A673 (cell line): ENCODE measurements around the gene PLB1. TPM values are rescaled to one million over a fixed set of nuclear protein-coding genes. Genes with fewer than 3 reads are reported as not detected.
A peak's percentile ranks its signal among the peaks of the same experiment; 100 is the strongest.

Experiments used
- BruUV-seq: library from RNA; stranded (reverse); fragments of 400-500 nt; replicated peaks from 2 replicates; lab custom pipeline; 2021; lab: Mats Ljungman, UMichigan
- CTCF ChIA-PET: fragments of 300-600 bp; sonication (Branson Sonifier 250); formaldehyde crosslinking; loops from one replicate; lab custom pipeline; 2022; ENCODE audit warnings: antibody characterized with exemption; lab: Charles Lee
- POLR2A ChIA-PET: fragments of 300-600 bp; sonication (Branson Sonifier 250); formaldehyde crosslinking; loops from one replicate; lab custom pipeline; 2022; ENCODE audit warnings: antibody characterized with exemption; ENCODE audit not compliant: low non-redundant PET; lab: Charles Lee
- DNase-seq: peaks from one replicate; pipeline ENCODE4 v3.0.0-alpha.2; 2015; ENCODE audit warnings: low spot score
- H3K27ac ChIP-seq: fragments of 200-600 bp; sonication (generic); 2 replicates; pipeline ENCODE4 v1.5.1; 2016; ENCODE audit warnings: mixed run types, low read depth, mild to moderate bottlenecking, mixed read lengths, antibody characterized with exemption, low read length; ENCODE audit not compliant: poor library complexity, severe bottlenecking
- H3K27me3 ChIP-seq: fragments of 200-600 bp; sonication (generic); replicated peaks from 2 replicates; pipeline ENCODE4 v1.6.1; 2017; ENCODE audit warnings: mixed run types, low read depth, mild to moderate bottlenecking, mixed read lengths, antibody characterized with exemption, low read length; ENCODE audit not compliant: insufficient read depth, poor library complexity
- H3K36me3 ChIP-seq: fragments of 200-600 bp; sonication (generic); 2 replicates; pipeline ENCODE4 v1.6.1; 2016; ENCODE audit warnings: mixed run types, mild to moderate bottlenecking, mixed read lengths, antibody characterized with exemption, low read length; ENCODE audit not compliant: insufficient read depth, poor library complexity, severe bottlenecking
- H3K4me1 ChIP-seq: fragments of 200-600 bp; sonication (generic); 2 replicates; pipeline ENCODE4 v1.6.1; 2017; ENCODE audit warnings: mixed run types, mild to moderate bottlenecking, mixed read lengths, antibody characterized with exemption, low read length; ENCODE audit not compliant: insufficient read depth, poor library complexity, severe bottlenecking
- H3K4me3 ChIP-seq: fragments of 200-600 bp; sonication (generic); 2 replicates; pipeline ENCODE4 v1.5.1; 2016; ENCODE audit warnings: low read depth, mixed run types, mild to moderate bottlenecking, mixed read lengths, low read length; ENCODE audit not compliant: poor library complexity, severe bottlenecking
- H3K9me3 ChIP-seq: fragments of 200-600 bp; sonication (generic); 2 replicates; pipeline ENCODE4 v1.6.1; 2016; ENCODE audit warnings: mixed run types, low read depth, mild to moderate bottlenecking, mixed read lengths, antibody characterized with exemption, low read length; ENCODE audit not compliant: poor library complexity, severe bottlenecking
- EZH2 ChIP-seq: fragments of 200-600 bp; sonication (generic); IDR thresholded peaks from 2 replicates; pipeline ENCODE4 v1.6.1; 2017; ENCODE audit warnings: borderline replicate concordance, low read depth, mild to moderate bottlenecking, mixed read lengths, antibody characterized with exemption, low read length; ENCODE audit not compliant: poor library complexity, severe bottlenecking
- intact Hi-C: fragments of 100-400 bp; cut with micrococcal nuclease; formaldehyde crosslinking; loops from one replicate; pipeline ENCODE4 v1.10.0; 2022; ENCODE audit not compliant: unreplicated experiment
- total RNA-seq: library from RNA; stranded (reverse); gene quantifications from 2 replicates; pipeline ENCODE4 v1.2.3, GENCODE V29; 2021
- TF ChIP-seq, protein P1 (sequence below): fragments of 300-800, 200-600 bp; sonication (generic); conservative IDR thresholded peaks from 2 replicates; pipeline ENCODE4 v1.5.1; 2017; ENCODE audit warnings: low read depth, mild to moderate bottlenecking, antibody characterized with exemption, low read length, moderate library complexity, mixed read lengths

Gene PLB1
- total RNA-seq, 1 experiment from 2014 or later = 0.39 TPM

DNA sequence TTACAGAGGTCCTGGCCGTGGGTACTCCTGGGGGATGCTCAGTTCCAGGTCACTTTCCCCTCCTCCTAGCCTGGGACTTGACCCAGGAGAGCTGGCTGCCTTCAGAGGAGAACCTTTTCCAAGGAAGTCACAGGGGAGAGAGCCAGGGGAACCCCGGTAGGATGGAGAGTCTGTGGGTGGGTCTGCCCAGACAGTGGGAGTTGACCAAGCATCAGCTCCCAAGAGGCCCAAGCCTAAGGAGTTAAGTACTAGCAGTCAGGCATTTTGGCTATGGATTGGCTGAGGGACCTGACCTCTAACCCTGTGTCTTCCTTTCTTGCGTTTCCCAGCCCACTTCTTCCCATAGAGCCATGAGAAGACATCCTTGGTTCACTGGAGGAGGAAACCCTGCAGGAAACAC, 48.8 kb upstream of the PLB1 start:
- intact Hi-C loops = no loop called here
- no peaks in the 10 kb centered on the region for H3K36me3 ChIP-seq
- no peaks in the 10 kb centered on the region for H3K4me1 ChIP-seq
- H3K4me3 ChIP-seq = no peak overlapping the region
- ChIA-PET CTCF (no interaction called here), POLR2A (no interaction called here)
- H3K27ac ChIP-seq = no peak overlapping the region
- no peaks in the 10 kb centered on the region for H3K9me3 ChIP-seq
- no peak for DNase-seq
- no peaks in the 10 kb centered on the region for H3K27me3 ChIP-seq
- BruUV-seq = no TSS peak
- no peak for TF ChIP-seq EZH2
- TF ChIP-seq, protein P1, sequence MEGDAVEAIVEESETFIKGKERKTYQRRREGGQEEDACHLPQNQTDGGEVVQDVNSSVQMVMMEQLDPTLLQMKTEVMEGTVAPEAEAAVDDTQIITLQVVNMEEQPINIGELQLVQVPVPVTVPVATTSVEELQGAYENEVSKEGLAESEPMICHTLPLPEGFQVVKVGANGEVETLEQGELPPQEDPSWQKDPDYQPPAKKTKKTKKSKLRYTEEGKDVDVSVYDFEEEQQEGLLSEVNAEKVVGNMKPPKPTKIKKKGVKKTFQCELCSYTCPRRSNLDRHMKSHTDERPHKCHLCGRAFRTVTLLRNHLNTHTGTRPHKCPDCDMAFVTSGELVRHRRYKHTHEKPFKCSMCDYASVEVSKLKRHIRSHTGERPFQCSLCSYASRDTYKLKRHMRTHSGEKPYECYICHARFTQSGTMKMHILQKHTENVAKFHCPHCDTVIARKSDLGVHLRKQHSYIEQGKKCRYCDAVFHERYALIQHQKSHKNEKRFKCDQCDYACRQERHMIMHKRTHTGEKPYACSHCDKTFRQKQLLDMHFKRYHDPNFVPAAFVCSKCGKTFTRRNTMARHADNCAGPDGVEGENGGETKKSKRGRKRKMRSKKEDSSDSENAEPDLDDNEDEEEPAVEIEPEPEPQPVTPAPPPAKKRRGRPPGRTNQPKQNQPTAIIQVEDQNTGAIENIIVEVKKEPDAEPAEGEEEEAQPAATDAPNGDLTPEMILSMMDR = no peak

DNA sequence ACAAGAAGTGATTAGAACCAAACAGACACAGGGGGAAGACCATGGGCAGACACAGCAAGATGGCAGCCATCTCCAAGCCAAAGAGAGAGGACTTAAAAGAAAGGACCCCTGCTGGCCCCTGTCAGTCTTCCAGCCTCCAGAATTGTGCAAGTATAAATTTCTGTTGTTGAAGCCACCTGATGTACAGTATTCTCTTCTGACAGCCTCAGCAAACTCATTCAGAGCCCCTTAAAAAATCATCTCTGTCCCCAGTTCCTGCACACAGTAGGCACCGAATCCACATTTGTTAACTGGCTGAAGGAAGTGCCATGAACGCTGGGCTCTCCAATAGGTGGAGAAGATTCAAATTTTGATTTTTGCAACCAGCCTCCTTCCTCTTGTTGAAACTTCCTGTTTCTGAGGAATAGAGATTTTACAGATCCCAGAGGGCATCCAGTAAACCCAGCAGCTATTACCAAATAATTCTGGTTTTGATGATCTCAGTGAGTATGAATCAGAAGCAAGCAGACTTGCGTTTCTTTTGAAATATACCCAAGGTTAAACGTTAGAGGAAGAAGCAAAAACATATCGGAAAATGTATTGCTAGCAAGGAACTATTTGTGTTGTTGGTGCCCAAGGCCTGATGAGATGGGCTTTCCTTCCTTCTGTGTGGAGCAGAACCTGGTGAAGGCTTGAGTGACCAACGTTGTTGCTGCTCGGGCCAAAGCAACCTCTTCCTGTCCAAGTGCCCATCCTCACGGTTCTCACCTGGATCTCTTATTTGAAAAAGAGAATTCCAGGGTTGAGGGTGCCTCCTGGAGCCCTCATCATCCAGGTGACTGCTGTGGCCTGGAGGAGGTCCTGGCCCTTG, 47.7 kb upstream of the PLB1 start:
- H3K4me1 ChIP-seq = no peaks in the 10 kb centered on the region
- no peaks in the 10 kb centered on the region for H3K36me3 ChIP-seq
- no peak overlapping the region for H3K27ac ChIP-seq
- peak; percentile 19 for DNase-seq
- BruUV-seq = no TSS peak
- intact Hi-C loops = no loop called here
- H3K4me3 ChIP-seq = no peak overlapping the region
- TF ChIP-seq, protein P1 = no peak
- no peak for TF ChIP-seq EZH2
- H3K27me3 ChIP-seq = no peaks in the 10 kb centered on the region
- no peaks in the 10 kb centered on the region for H3K9me3 ChIP-seq
- ChIA-PET CTCF (interaction anchor here (0.6 kb wide), 1 partner anchor 31 kb away, joined by 3 read pairs; no protein-coding TSS in a partner anchor), POLR2A (no interaction called here)

DNA sequence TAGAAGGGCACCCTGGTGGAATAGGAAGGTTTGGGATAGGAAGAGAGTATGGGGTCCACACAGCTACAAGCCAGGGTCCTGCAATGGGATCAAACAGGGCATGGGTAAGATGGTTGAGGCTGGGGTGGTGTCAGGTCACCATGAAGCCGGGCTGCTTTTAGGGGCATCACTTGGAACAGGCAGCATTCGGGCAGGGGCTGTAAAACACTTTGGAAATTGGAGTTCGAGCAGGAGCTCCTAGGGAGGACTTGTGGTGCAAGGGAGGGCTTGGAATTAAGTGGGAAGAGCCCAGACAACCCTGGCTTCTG, 47.1 kb upstream of the PLB1 start:
- TF ChIP-seq EZH2 = no peak
- TF ChIP-seq, protein P1 = no peak
- H3K4me3 ChIP-seq = no peak overlapping the region
- H3K27ac ChIP-seq = no peak overlapping the region
- intact Hi-C loops = no loop called here
- ChIA-PET CTCF (no interaction called here), POLR2A (no interaction called here)
- BruUV-seq = no TSS peak
- no peaks in the 10 kb centered on the region for H3K36me3 ChIP-seq
- H3K4me1 ChIP-seq = no peaks in the 10 kb centered on the region
- no peaks in the 10 kb centered on the region for H3K27me3 ChIP-seq
- H3K9me3 ChIP-seq = no peaks in the 10 kb centered on the region
- no peak for DNase-seq
